ENCODE results near the gene IMP4. TPM values are rescaled to one million over a fixed set of nuclear protein-coding genes. Genes with fewer than 3 reads are reported as not detected.
A peak's percentile ranks its signal among the peaks of the same experiment; 100 is the strongest.

IMP4 gene
- total RNA-seq, 1 experiment from 2014 or later: 121 TPM

DNA sequence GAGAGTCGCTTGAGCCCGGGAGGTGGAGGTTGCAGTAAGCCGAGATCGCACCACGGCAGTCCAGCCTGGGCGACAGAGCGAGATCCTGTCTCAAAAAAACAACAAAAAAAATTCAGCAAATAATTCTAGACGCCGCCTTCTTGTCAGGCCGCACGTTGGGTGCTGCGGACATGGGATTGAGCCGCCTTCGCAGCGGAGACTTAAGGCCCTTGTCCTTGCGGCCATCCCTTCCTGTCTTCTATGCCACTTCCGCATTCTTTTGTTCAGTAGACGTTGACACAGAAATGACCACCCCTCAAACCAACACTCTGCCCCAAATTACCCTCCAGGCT, 29.0 kb downstream of the IMP4 start:
- Histone ChIP-seq H3K27me3 (ENCODE audit: insufficient read depth, low read length) (no peaks in the 10 kb centered on the region), H3K4me1 (ENCODE audit: control insufficient read depth in 1 of 2, insufficient read depth in 2 of 2, low read length in 2 of 2) (peaks cover 17 to 32% of the 10 kb centered on the region in 2 experiments; a peak in 3 of 4 replicates), H3K4me2 (ENCODE audit: low read length) (peak overlapping the region; percentile 90), H3K9ac (ENCODE audit: low read length) (peak overlapping the region; percentile 77), H4K20me1 (ENCODE audit: insufficient read depth) (no peaks in the 10 kb centered on the region), H3K9me2 (ENCODE audit: insufficient read depth) (no peaks in the 10 kb centered on the region), H3K27ac (ENCODE audit: low read depth, low read length) (peak overlapping the region; percentile 80), H3K4me3 (replicated peaks in 1 of 2; ENCODE audit: low read depth in 1 of 2, low read length in 2 of 2) (peak overlapping the region; percentile 75 to 82), H3K9me3 (ENCODE audit: control insufficient read depth in 1 of 2, insufficient read depth in 1 of 2, low read depth in 1 of 2, low read length in 2 of 2) (no peaks in the 10 kb centered on the region), H3K36me3 (ENCODE audit: control insufficient read depth in 1 of 2, insufficient read depth in 2 of 2, low read length in 2 of 2) (peaks cover 0 to 6% of the 10 kb centered on the region in 2 experiments; a peak in 2 of 4 replicates), H3K79me2 (ENCODE audit: insufficient read depth, low read length) (0 out of 2 replicates have a peak, but pooled peaks cover 7% of the 10 kb centered on the region), H2AFZ (ENCODE audit: low read depth, low read length, poor library complexity, severe bottlenecking) (no peak overlapping the region)
- RAD21 ChIA-PET (ENCODE audit: low non-redundant PET in 1 of 2, low total read pairs in 2 of 2, uncharacterized antibody in 2 of 2, unreplicated experiment in 2 of 2): no interaction called here
- intact Hi-C loops (cut with micrococcal nuclease): loop anchor here (5.0 kb wide), 1 partner anchor 39 kb away; no protein-coding TSS in a partner anchor
- BruUV-seq (replicated peaks): no TSS peak
- ATAC-seq: no peak
- POLR2A ChIA-PET: no interaction called here
- TF ChIP-seq, protein P1, sequence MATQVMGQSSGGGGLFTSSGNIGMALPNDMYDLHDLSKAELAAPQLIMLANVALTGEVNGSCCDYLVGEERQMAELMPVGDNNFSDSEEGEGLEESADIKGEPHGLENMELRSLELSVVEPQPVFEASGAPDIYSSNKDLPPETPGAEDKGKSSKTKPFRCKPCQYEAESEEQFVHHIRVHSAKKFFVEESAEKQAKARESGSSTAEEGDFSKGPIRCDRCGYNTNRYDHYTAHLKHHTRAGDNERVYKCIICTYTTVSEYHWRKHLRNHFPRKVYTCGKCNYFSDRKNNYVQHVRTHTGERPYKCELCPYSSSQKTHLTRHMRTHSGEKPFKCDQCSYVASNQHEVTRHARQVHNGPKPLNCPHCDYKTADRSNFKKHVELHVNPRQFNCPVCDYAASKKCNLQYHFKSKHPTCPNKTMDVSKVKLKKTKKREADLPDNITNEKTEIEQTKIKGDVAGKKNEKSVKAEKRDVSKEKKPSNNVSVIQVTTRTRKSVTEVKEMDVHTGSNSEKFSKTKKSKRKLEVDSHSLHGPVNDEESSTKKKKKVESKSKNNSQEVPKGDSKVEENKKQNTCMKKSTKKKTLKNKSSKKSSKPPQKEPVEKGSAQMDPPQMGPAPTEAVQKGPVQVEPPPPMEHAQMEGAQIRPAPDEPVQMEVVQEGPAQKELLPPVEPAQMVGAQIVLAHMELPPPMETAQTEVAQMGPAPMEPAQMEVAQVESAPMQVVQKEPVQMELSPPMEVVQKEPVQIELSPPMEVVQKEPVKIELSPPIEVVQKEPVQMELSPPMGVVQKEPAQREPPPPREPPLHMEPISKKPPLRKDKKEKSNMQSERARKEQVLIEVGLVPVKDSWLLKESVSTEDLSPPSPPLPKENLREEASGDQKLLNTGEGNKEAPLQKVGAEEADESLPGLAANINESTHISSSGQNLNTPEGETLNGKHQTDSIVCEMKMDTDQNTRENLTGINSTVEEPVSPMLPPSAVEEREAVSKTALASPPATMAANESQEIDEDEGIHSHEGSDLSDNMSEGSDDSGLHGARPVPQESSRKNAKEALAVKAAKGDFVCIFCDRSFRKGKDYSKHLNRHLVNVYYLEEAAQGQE (IDR thresholded peaks at IDR 0.05; ENCODE audit: low read depth): no peak
- TF ChIP-seq ZFX (IDR thresholded peaks at IDR 0.05) (no peak), EGR1 (IDR thresholded peaks at IDR 0.05; ENCODE audit: low read depth) (no peak), SIN3A (IDR thresholded peaks at IDR 0.05; ENCODE audit: low read depth) (no peak), JUND (IDR thresholded peaks at IDR 0.05) (no peak), ELF1 (IDR thresholded peaks at IDR 0.05; ENCODE audit: borderline replicate concordance, low read depth) (no peak), EZH2 (IDR thresholded peaks at IDR 0.05) (no peak), YY1 (IDR thresholded peaks at IDR 0.05; ENCODE audit: extremely low read depth, insufficient replicate concordance, low read depth, low read length) (no peak)
- TF ChIP-seq, protein P2, sequence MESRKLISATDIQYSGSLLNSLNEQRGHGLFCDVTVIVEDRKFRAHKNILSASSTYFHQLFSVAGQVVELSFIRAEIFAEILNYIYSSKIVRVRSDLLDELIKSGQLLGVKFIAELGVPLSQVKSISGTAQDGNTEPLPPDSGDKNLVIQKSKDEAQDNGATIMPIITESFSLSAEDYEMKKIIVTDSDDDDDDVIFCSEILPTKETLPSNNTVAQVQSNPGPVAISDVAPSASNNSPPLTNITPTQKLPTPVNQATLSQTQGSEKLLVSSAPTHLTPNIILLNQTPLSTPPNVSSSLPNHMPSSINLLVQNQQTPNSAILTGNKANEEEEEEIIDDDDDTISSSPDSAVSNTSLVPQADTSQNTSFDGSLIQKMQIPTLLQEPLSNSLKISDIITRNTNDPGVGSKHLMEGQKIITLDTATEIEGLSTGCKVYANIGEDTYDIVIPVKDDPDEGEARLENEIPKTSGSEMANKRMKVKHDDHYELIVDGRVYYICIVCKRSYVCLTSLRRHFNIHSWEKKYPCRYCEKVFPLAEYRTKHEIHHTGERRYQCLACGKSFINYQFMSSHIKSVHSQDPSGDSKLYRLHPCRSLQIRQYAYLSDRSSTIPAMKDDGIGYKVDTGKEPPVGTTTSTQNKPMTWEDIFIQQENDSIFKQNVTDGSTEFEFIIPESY (IDR thresholded peaks at IDR 0.05; ENCODE audit: extremely low read depth, insufficient replicate concordance, low read length): no peak
- TF ChIP-seq, protein P3, sequence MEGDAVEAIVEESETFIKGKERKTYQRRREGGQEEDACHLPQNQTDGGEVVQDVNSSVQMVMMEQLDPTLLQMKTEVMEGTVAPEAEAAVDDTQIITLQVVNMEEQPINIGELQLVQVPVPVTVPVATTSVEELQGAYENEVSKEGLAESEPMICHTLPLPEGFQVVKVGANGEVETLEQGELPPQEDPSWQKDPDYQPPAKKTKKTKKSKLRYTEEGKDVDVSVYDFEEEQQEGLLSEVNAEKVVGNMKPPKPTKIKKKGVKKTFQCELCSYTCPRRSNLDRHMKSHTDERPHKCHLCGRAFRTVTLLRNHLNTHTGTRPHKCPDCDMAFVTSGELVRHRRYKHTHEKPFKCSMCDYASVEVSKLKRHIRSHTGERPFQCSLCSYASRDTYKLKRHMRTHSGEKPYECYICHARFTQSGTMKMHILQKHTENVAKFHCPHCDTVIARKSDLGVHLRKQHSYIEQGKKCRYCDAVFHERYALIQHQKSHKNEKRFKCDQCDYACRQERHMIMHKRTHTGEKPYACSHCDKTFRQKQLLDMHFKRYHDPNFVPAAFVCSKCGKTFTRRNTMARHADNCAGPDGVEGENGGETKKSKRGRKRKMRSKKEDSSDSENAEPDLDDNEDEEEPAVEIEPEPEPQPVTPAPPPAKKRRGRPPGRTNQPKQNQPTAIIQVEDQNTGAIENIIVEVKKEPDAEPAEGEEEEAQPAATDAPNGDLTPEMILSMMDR (IDR thresholded peaks at IDR 0.05 in 2 of 3, conservative IDR thresholded peaks at IDR 0.05 in 1 of 3; ENCODE audit: borderline replicate concordance in 1 of 3, insufficient read depth in 1 of 3, low read depth in 2 of 3, low read length in 2 of 3): no peak
- DNase-seq (ENCODE audit: low read depth, low spot score): no peak
- CTCF ChIA-PET: no interaction called here

Measured in HCT116 (cell line).